Endothelial cell of umbilical vein (primary cell): ENCODE results near the gene GPR176.

Experiments
- CTCF ChIP-seq, 2 donors: IDR thresholded peaks; 1 replicate in 1 of 2; 2 replicates in 1 of 2; pipeline ENCODE4 v1.5.1; 2011; ENCODE audit warnings: low read length in 2 of 2, mild to moderate bottlenecking in 2 of 2, moderate library complexity in 2 of 2, control low read depth in 1 of 2, inconsistent platforms in 1 of 2, low read depth in 1 of 2; ENCODE audit not compliant: insufficient read depth in 1 of 2; ENCODE audit errors: extremely low read depth in 1 of 2
- EZH2 ChIP-seq: IDR thresholded peaks from 2 replicates; pipeline ENCODE4 v1.6.1; 2012; ENCODE audit warnings: borderline replicate concordance, low read depth, mild to moderate bottlenecking, moderate library complexity, low read length, inconsistent platforms; ENCODE audit not compliant: severe bottlenecking
- POLR2A ChIP-seq: IDR thresholded peaks from 2 replicates; pipeline ENCODE4 v1.6.1; 2012; ENCODE audit warnings: low read depth, mild to moderate bottlenecking, control low read depth, low read length

- TF ChIP-seq CTCF (IDR thresholded peaks at IDR 0.05; ENCODE audit: extremely low read depth in 1 of 2, insufficient read depth in 1 of 2, low read depth in 1 of 2, low read length in 2 of 2) (no peak), POLR2A (no peak), EZH2 (no peak)
These were observed 99.9 kb downstream of the GPR176 start for GRCh38 chr15:39820050-39820602.
